Mucosa of gallbladder (tissue), 1 donor: ENCODE data around the gene IL23R. TPM values are rescaled to one million over a fixed set of nuclear protein-coding genes. Genes with fewer than 3 reads are reported as not detected.

Experiments
- DNase-seq: peaks from one replicate; pipeline ENCODE4 v3.0.0-alpha.2; 2020; ENCODE audit warnings: low spot score
- total RNA-seq: library from RNA; stranded (reverse); gene quantifications from one replicate; pipeline ENCODE4 v1.2.1, GENCODE V29; 2021
- donor health status: DM: no; HTN: no; CAD: no.

The IL23R gene
- total RNA-seq, 1 donor from 2014 or later: 0.32 TPM

- no peak for DNase-seq
These were observed 17.6 kb upstream of the IL23R start for GRCh38 chr1:67148516-67149178.

DNA sequence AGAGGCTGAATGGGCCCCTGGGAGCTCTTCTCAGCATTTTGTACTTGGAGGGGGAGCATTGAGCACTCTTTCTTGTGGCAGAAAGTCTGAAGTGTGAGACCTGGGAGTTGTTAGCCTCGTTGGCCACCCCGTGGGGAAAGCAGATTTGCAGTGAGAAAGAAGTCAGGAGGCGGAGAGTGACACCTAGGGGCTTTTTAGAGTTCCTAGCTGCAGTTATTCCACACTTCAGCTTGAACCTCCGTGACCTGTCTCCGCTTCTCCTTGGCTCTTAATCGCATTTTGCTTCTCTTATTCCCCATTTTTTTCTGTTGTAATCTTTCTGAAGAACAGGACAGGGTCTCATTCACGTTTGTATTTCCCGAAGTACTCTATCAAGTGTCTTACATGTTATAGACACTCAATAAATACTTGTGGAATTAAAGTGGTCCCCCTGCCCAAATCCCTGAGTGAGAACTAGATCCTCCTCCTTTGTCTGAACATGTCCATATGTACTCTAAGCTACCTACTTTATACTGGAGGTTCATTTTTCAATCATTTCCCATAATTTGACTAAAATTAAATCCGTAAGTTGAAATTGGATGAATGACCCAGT lies 17.0 kb upstream of the IL23R start:
- DNase-seq: peak; percentile 74

DNA sequence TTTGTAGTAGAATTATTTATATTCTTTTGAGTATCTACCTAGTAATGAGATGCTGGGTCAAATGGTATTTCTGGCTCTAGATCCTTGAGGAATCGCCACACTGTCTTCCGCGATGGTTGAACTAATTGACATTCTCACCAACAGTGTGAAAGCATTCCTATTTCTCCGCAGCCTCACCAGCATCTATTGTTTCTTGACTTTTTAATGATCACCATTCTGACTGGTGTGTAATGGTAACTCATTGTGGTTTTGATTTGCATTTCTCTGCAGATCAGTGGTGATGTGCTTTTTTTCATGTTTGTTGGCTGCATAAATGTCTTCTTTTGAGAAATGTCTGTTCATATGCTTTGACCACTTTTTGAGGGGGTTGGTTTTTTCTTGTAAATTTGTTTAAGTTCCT lies 15.3 kb upstream of the IL23R start:
- DNase-seq: no peak

DNA sequence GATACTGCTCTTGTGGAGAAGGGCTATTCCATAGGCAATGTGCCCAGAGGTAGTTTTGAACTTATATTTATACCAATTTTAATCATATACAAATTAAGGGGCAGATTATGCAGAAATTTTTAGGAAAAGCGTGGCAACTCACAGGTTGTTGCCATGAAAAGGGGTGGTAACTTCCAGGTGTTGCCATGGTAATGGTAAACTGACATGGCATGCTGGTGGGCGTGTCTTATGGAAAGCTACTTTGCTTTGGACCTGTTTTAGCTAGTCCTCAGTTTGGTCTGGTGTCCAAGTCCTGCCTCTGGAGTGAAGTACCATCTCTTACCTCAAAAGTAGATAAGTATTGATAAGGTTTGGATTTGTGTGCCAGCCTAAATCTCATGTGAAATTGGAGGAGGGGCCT lies 7.9 kb upstream of the IL23R start:
- no peak for DNase-seq

DNA sequence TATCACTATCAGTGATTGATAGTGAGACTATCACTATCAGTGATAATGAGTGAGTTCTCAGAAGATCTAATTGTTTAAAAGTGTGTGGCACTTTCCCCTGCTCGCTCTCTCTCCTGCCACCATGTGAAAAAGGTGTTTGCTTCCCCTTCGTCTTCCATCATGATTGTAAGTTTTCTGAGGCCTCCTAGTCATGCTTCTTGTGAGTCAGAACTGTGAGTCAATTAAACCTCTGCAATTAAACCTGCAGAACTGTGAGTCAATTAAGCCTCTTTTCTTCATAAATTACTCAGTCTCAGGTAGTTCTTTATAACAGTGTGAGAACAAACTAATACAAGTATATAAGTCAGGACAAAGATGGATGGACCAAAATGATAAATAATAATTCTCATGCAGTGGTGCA lies 7.0 kb upstream of the IL23R start:
- no peak for DNase-seq

DNA sequence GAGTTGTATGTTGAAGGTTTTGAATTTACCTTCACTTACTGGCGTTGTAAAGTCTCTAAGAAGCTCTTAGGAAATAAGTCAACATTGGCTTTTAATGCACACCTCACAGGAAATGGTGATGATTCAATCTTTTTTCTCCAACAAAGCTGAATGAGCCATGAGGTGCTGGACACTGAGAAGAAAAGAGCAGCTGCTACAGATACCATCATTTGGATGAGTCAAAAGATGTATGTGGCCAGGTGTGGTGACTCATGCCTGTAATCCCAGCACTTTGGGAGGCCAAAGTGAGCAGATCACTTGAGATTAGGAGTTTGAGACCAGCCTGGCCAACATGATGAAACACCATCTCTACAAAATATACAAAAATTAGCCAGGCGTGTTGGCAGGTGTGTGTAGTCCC lies 3.3 kb upstream of the IL23R start:
- no peak for DNase-seq

GRCh38 chr1:67165468-67166041 lies 699 bp upstream of the IL23R start:
- no peak for DNase-seq

DNA sequence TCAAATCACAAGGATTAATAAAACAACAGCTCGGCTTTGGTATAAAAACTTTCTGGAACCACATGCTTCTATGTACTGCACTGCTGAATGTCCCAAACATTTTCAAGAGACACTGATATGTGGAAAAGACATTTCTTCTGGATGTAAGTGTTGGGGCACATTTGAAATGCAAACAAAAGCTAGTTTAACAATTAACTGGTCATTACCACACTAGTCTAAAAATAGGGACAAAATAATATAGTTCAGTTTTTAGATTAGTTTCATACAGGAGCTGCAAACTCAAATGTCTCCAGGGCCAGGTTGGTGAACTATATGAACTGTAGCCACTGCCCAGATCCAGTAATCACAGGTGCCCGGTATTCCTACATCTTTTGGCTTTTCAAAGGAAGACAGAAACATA lies 3.2 kb downstream of the IL23R start:
- DNase-seq: no peak

DNA sequence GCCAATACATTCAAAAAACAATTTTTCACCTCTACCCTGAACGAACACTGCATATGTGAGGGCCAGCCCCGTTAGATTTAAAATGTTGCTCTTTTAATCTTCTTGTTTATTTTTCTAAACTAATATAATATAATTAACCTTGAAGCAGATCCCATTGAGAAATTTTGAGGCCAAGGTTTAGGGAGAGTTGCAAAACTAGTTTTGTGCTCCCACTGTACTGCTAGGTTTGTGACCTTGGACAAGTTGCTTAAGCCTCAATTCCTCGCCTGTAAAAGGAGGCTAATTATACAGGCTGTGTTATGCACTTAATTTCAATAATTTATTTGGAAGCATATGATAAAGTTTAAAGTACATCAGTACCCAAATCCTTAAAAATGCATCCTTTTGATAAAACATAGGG lies 3.7 kb downstream of the IL23R start:
- DNase-seq: no peak

- no peak for DNase-seq
These were observed 4.7 kb downstream of the IL23R start for GRCh38 chr1:67170751-67171573.

DNA sequence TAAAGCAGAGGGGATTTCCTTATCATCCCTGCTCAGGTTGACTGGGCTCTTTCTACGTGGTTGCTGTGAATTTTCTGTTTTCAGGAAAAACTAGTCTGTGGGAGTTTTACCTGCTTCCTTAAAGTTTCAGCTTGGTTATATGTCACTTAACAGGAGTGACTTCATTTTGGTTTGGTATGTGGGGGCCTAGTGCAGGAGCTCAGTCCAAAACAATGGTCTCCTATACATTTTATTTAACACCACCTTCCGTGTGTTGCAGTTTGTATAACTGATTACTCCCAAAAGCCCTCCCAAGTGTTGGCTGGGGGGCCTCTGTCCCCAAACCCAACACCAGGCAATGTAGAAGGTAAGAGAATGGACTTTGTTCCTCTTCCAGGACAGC lies 5.3 kb downstream of the IL23R start:
- DNase-seq: no peak

DNA sequence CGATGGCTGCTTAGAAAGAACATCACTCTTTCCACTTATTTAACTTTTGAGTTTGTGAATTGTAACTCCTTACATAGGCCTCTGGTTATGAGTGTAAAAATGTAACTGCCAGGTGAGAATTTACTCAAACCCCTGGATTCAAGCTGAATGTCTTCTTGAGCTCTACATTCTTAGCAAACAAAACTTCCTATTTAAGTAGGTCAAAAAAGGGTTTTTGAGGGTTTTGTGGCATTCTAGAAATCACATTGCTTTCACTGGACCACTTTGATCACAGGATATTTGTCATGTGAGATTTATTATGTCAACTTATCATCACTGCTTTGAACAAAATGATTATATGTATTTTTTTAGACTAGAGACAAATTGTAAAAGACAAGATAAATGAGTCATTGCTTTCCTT lies 5.7 kb downstream of the IL23R start:
- no peak for DNase-seq

- no peak for DNase-seq
These were observed 7.7 kb downstream of the IL23R start for GRCh38 chr1:67173988-67174387.

DNA sequence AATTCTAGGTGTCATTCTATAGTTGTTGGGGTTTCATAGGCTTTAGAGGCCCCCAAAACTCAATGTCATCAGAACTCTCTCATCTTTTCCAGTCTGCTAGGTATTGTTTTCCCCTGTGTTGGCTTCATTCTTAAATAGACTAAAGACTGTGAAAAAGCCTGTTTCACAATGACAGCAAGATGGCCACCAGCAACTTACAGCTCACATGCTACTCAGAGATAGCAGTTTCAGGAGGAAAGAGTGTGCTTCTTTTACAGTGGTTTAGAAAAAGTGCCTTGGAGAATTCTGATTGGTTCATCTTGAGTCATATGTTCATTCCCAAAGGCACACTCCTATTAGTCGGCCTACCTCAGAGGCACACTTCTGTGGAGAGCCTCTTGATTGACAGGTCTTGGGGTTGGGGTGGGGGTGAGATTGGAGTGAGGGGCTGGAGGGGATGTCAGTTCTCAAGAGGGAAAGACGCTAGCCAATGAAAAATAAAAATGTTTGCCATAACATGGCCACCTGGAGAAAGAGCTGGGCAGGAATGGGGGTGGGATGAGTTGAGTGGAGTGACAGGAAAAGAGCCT lies 8.5 kb downstream of the IL23R start:
- no peak for DNase-seq

DNA sequence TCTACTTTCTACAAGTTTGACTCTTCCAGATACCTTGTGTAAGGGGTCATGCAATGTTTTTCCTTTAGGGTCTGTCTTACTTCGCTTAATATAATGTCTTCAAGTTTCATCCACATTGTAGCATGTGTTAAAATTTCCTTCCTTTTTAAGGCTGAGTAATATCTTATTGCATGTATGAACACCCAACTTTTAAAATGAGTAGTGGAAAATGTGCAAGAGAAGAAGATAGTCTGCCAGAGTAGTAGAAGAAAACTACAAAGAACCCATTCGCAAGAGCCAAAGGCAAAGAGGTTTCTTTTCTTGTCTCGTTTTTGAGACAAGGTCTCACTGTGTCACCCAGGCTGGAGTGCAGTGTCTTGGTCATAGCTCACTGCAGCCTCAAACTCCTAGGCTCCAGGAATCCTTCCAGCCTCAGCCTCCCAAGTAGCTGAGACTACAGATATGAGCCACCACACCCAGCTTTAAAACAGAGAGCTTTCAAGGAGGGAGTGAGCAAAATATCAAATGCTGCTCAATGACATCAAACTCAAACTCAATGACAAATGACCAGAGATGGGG lies 9.4 kb downstream of the IL23R start:
- no peak for DNase-seq

- no peak for DNase-seq
These were observed 18.7 kb downstream of the IL23R start for GRCh38 chr1:67184838-67185421.

DNA sequence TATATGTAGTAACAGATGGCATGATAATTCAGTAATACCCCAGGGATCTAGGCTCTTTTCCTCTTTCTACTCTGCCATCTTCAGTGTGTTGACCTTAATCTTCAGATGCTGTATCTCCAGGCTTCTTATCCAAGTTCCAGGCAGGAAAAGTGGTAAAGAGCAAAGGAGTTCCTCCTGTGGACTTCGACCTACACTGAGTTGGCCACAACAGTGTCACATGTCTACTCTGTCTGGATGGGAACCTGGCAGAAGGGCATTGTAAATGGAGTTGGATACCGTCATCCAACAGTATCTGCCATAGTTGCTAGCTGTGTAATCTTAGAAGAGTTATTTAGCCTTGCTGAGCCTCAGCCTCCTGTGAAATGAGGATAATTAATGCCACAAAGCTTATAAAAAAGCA lies 21.9 kb downstream of the IL23R start:
- no peak for DNase-seq

GRCh38 chr1:67189953-67190352 lies 23.7 kb downstream of the IL23R start:
- no peak for DNase-seq

GRCh38 chr1:67190410-67190809 lies 24.2 kb downstream of the IL23R start:
- DNase-seq: no peak

GRCh38 chr1:67190942-67191341 lies 24.7 kb downstream of the IL23R start:
- no peak for DNase-seq

- DNase-seq: no peak
These were observed 25.6 kb downstream of the IL23R start for GRCh38 chr1:67191668-67192520.
